HT1080 (cell line): Measurements from ENCODE around the gene PGS1. TPM values are rescaled to one million over a fixed set of nuclear protein-coding genes. Genes with fewer than 3 reads are reported as not detected.

Experiments used
- DNase-seq: peaks from one replicate; pipeline ENCODE4 v3.0.0-alpha.2; 2015; ENCODE audit warnings: low read depth
- total RNA-seq: library from RNA; depleted of rRNA; stranded (reverse); fragments of >200 nt; shearing (Covaris generic); gene quantifications from 2 replicates; pipeline ENCODE4 v1.2.3, GENCODE V29; 2014

The PGS1 gene
- total RNA-seq, 1 experiment from 2014 or later = 27.6 TPM

DNA sequence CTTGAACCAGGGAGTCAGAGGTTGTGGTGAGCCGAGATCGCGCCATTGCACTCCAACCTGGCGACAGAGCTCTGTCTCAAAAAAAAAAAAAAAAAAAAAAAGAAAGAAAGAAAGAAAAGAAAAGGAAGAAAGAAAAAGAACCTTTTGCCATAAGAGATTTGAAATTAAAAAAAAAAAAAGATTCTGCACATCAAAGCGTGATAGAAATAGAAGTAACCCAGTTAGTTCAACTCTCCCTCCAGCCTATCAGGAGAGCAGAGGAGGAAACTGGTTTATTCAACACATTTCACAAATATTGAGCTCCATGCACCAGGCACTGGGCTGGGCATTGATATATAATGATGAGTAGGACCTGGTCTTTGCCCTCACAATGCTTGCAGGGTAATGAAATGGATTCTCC lies 16.2 kb upstream of the PGS1 start:
- no peak for DNase-seq

DNA sequence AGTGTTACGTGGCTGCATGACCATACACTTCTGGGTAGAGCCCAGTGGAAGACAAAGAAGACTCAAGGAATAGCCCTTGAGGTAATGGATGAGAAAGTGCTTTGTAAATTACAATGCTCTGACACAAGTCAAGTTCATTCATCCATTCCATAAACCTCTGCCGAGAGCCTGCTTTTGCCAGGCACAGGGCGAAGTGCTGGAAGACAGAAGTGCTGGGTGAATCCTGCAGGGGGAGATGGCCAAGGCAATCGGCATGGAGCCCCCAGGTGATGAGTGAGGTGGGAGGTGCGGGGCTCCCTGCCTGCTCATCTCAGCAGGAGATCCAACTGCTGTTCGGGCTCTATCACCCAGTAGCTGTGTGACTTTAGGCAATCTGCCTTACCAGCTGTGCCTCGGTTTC lies 15.8 kb upstream of the PGS1 start:
- no peak for DNase-seq

DNA sequence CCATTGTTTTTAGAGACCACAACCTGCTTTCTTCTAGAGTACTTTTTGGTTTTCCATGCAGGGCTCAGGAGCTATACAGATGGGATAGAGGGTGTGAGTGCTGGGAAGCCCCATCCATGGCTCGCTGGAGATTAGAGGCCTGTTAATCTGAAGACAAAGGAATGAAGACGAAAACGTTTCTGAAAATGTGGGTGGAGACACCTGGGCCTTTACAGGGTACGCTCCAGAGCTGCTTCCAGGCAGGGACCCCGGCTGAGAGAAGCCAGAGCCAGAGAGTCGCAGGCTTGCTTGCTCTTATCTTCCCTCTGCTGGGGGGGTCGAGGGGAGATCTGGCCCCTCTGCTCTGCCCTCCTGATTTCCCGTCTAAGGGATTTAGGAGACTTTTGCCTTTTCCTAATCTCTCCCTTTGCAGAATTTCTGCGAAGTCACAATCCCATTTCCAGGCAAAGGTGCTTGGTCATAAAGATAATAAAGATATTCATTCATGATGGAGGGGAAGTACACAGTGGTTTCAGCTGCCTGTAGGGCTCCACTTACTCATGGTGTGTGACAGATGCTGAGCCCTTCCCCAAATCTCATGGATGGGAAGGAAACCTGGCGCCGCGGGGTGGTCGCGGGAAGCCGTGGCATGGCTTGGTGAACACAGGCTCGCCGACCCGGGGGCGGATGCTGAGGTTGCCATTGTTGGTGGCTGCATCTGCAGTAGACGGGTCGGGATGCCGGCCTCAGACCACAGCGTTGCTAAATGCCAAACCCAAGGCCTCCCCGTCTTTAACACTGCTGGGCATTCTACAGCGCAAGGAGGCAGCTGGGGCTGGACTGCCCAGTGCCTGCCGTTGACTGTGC lies 13.8 kb upstream of the PGS1 start:
- DNase-seq = no peak

DNA sequence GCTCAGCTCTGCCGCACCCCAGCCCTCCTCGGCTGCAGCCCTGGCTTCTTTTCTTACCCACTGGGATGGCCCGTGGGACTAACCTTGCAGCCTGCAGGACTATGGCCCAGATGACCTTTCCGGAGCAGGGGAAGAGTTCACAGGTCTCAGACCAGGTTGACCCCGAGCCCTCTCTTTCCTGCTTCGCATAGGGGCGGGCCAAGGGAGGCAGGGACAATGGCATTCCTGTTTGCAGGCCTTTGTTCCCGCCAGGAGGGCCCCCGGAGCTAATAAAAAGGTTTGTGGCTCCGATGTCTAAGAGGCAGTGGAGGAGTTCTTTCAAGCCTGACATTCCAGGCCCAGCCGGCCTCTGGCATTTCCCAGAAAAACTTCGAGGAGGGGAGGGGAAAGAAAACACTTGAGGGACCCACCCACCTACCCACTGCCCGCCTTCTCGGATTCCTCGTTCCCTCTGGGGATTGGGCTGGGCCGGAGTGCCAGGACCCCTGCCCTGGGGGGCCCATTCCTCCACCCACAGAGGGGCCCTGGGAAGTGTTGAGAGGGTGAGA lies 12.8 kb upstream of the PGS1 start:
- DNase-seq = no peak

DNA sequence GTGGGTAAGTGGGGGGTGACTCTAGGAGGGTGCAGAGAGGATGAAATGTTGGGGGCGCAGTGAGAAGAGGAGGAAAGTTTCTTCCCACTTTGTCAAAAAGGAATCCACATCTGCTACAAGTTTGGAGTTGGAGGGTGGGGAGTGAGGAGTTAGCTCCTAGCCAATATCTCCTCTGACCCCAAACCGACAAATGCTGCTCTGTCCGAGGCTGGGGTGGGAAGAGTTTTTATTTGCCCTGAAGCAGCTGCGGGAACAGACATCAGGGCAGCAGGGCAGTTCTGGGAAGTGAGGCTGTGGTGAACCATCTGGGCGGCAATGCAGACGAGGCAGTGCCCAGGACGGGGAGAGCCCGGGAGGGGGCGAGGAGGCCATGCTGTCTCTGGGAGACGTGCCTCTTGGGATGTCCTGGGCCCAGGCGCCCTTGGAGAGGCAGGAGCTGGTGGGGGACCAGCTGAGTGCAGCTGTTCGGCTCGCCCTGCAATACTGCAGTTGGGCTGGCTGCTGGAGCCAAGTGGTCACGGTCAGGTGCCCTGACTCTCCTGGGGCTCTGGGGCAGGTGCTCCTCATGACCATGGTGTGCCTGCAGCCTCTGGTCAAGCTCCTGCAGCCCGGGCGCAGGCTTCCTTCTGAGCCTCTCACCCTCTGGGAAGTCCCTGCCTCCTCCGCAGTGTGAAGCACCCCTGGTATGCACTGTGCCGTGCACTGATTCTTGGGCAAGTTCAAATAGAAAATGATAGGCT lies 12.2 kb upstream of the PGS1 start:
- DNase-seq = no peak

DNA sequence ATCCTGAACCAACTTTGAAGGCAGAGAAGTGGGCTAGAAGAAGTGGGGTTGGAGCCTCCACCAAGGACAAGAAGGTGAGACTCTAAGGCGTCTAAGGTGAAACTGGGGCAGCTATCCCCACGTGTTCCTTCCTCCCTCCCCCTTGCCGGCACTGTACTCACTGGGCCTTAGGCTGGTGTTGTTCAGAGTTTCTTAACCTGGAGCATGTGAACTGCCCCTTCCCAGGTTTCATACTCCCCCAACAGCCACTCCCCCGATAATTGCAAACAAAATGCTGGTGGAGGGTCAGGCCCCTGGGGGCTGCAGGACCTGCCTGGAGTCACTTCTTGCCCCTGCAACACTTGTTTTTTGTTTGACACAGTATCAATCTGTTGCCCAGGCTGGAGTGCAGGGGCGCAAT lies 11.3 kb upstream of the PGS1 start:
- DNase-seq = no peak

DNA sequence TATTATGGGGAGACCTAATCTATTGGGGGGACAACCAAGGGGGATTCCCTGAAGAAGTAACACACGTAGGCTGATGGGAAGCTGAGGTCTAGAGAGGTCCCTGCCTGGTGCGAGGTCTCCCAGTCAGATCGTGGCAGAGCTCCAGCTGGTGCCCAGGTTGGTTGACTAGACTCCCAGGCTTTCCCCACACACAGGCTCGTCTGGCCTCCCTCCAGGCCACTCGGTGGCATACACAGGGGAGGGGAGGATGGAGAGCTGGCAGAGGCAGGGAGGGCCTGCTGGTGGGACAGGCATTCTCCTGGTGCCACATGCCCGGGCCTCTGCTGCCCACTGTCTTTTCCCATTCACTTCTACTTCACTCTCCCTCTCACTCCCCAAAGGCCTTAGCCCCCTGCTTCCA lies 10.1 kb upstream of the PGS1 start:
- no peak for DNase-seq

DNA sequence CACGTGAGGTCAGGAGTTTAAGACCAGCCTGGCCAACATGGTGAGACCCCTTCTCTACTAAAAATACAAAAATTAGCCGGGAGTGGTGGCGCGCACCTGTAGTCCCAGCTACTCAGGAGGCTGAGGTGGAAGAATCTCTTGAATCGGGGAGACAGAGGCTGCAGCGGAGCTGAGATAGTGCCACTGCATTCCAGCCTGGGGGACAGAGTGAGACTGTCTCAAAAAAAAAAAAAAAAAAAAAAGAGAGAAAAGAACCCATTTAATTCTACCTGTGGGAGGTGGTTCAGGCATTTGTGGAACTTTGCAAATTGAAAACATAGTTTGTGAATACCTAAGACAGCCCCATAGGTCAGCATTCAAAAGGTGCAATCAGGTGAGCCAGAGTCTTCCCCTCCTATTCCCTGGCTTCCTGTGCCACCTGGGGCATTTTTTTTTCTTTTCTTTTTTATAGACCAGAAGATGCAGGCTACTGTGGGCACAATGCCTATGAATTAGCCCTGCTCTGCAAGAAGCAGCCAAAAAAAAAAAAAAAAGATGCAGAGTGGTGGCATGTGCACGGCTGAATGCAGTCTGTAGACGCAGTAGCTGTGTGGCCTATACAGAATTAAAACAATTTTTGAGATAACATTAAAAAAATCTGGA lies 9.5 kb upstream of the PGS1 start:
- no peak for DNase-seq

DNA sequence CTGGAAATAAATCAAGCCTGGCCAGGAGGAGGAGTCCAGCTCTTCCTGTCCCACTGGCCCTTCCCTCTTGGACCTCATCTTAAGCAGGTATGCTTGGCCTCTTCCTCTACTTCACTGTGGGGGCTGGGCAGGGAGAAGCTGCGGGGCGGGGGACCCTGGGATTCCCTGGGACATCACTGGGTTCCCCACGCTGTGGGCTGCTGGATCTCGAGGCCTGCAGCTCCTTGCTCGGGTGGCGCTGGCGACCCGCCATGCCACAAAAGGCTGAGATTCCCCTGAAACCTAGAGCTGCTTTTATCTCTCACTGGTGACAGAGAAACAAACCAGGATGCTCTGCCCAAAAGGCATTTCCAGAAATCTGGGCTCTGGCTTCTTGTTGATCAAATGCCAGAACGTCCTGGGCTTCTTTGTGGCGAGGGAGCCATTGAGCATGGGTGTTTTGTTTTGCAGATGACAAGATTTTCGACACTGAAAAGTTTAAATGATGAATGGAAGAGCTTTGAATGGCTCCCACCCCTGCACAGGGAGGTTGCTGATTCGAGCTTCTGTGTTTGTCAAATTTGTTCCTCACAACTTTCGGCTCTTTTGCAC lies 8.6 kb upstream of the PGS1 start:
- DNase-seq = no peak

DNA sequence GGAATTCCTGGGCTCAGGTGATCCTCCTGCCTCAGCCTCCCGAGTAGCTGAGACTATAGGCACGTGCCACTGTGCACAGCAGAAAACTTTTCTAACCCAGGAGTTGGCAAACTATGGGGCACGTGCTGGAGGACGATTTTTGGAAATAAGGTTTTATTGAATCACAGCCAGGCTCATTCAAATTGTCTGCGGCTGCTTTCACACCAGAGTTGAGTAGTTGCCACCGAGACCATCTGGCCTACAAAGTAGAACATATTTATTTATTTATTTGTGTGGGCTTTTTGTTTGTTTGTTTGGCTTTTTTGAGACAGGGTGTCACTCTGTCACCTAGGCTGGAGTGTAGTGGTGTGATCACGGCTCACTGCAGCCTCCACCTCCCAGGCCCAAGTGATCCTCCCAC lies 7.4 kb upstream of the PGS1 start:
- no peak for DNase-seq

DNA sequence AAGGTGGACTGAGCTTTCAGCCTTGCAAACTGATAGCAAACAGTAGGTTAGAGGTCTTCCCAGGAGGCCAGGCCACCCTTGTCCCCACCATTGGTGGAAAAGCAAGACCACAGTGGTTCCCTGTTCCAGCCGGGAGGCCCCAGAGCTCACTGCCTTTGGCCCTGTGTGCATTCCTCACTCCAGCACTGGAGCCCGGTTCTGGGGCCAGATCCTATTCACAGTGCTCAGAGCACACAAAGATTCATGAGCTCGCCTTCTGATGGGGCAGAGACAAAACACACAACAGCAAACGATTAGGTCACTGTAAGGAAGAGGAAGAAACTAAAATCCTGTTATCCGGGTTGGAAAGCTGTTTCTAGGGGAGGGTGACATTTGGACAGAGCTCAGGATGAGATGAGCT lies 5.6 kb upstream of the PGS1 start:
- no peak for DNase-seq

DNA sequence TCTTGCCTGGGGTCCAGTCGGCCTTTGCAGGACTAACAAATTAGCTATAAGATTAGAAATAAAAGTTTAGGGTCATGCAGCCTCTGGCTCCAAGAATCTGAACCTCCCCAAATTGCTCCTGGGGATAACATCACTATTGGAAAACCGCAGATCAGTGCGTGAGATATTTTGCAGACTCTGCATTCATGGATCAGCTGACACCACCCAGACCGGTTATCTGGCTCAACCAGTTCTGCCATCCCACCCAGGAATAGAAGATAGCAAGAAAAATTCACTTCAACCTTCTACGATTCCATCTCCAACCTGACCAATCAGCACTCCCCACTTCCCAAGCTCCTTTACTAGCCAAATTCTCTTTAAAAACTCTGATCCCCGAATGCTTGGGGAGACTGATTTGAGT lies 4.3 kb upstream of the PGS1 start:
- no peak for DNase-seq

DNA sequence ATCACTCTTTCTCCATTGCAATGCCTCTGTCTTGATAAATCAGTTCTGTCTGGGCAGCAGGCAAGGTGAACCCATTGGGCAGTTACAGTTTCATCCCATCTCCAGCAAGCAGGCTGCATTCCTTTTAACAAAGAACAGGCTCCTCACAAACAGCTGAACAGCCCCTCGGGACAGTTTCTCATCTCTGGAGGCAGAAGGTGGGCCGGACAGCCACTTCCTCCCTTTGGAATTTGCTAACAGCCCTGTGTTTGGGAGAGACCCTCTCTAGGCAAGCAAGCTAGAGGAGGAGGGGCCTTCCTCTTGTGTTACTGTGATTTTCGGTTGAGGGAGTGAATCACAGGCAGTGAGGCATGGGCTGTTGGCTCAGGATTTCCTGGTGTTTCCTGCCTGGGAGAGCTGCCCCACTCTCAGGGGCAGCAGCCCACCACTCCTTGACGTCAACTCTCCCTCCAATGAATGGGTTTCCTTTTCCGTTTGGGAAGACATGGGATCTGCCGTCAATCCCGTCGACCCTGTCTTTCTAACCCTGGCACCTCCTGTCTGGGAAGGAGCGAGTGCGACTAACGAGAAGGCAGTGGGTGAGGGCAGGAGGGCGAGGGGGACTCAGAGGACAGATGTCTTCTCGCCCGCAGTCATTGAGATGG lies 3.7 kb upstream of the PGS1 start:
- DNase-seq = peak; percentile 91

DNA sequence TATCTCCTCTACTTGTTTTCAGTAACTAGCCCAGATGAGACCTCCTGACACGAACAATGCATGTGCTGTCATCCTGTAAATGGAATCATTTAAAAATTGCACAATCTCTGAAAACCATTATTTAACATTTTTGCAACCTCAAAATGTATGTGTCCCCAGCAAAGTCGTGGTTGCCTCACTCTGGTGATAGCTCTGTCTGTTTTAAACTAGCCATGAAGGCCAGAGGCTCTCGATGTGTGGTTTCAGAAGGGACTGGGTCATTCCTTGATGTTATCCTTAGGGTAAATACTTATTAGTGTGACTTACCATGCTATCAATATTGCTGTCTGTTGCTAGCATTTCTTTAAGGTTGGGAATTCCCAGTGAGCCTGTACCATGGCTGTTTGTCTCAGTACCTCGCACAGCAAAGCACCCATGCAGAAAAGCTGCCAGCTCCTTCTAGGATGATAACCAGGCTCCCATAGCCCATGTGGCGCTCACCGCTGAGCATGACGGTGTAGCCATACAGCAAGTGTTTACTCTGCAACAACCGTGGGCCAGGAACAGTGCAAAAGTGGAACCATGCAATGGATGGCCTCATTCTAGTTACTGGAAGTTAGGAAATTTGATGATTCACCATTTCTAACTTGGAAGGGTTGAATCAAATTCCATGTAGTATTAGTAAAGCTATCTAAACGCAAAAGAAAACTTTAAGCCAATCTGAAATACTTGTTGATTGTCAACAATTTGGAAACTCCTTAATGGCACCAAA lies 2.9 kb upstream of the PGS1 start:
- DNase-seq = peak; percentile 71

DNA sequence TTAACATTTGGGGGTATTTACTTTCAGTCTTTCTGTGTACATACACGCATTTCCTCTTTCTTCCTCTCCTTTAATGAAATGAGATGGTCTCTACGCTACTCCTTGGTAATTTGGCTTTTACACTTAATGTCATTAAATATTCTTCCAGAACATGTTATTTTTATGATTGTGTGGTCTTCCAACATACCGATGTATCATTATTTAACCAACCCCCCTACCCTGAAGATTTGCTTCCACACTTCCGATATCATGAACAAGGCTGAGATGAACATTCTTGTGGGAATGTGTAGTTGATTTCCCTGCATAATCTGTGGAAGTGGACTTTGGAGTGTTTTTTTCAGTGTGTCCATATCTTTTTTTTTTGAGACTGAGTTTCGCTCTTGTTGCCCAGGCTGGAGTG lies 2.3 kb upstream of the PGS1 start:
- no peak for DNase-seq

DNA sequence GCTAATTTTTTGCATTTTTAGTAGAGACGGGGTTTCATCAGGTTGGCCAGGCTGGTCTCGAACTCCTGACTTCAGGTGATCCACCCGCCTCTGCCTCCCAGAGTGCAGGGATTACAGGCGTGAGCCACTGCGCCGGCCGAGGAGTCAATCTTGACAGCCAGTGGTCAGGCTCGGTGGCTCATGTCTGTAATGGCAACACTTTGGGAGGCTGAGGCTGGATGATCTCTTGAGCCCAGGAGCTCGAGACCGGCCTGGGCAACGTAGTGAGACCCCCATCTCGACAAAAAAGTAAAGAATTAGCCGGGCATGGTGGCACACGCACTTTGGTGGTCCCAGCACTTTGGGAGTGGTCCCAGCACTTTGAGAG lies 608 bp upstream of the PGS1 start:
- DNase-seq = no peak

DNA sequence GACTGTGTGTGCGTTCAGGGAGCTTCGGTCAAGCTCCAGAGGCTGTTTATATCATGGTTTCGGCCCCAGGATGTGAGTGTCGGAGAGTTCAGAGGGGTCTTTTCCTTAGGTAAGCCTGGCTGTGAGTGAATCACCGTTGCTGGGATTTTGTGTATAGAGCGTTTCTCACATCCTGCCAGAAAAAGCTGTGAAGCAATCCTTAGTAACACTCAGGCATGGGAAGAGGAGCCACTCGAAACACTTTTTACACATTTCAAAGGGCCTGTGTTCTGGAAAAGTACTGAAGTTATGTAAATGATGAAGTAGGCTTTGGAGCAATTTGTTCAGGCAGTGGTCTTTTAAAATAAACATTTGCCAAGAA lies 662 bp downstream of the PGS1 start:
- DNase-seq = peak; percentile 84

DNA sequence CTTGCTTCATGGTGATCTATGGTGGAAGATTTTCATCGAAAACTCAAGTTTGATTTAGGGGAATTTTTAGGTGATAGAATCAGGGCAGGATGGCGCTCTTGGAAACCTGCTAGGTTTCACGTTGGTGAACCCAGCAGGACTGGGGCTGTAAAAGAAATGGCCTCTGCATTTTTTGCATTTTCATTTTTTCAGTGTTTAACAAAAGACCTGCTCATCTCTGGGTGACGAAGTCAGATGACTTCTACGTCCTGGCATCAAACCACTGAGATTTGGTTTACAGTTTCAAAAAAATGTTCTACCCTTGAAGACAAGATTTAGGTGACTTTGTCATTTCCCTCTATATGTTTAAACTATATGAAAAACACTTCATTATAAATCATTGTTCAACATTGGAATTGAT lies 1.9 kb downstream of the PGS1 start:
- no peak for DNase-seq

DNA sequence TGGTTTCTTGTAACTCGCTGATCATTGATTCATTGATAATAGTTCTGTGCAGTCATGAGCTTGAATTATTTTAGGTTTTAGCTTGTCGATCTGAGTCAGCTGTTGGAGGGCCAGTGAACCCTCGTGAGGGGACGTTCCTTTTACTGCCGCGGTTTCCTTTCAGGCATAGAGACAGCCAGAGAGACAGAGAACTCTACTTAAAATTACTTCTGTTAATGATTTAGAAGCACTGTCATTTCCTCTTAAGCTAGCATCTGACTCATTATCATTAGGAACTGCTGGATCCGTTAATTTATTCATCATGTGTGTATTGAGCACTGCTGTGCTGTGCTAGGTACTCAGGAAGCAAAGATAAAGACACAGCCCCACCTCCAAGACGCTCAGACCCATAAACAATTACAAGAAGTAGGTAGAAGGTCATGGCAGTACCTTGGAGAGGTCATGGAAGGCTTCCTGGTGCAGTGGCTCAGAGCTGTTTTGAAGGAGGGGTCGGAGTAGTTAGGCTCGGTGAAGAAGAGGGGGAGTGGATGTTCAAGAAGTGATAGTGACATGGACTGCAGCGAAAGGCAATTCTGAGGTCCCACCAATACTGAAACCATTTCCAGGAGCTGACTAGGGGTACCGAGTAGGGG lies 3.3 kb downstream of the PGS1 start:
- DNase-seq = peak; percentile 22
